Loucy (cell line): ENCODE data around the gene ARMH3.

Experiments used
- CTCF ChIP-seq: fragments of 200-600 bp; sonication (generic); conservative IDR thresholded peaks from 2 replicates; pipeline ENCODE4 v1.5.1; 2014; ENCODE audit warnings: mild to moderate bottlenecking, antibody characterized with exemption, low read length
- EZH2phosphoT487 ChIP-seq: fragments of 200-600 bp; IDR thresholded peaks from 2 replicates; pipeline ENCODE4 v1.6.1; 2018; ENCODE audit warnings: antibody characterized with exemption, mild to moderate bottlenecking, moderate library complexity, borderline replicate concordance

- TF ChIP-seq CTCF (no peak), EZH2phosphoT487 (no peak)
Observed at GRCh38 chr10:102086196-102086595, 30.2 kb upstream of the ARMH3 start.
